Immature natural killer cell (primary cell): Measurements from ENCODE around the gene KRTAP19-6. TPM values are rescaled to one million over a fixed set of nuclear protein-coding genes. Genes with fewer than 3 reads are reported as not detected.
"Not testable (repeated sequence)": the region's sequence is repeated elsewhere in the genome, so short reads cannot be mapped to it uniquely, and the experiment has no call there.

Experiments used
- DNase-seq, 3 donors: peaks; one replicate each; pipeline ENCODE4 v3.0.0; 2022; ENCODE audit warnings: mixed read lengths in 1 of 3
- H3K27ac Mint-ChIP-seq, 6 donors: one replicate each; pipeline ENCODE4 v1.8.0; 2020; ENCODE audit warnings: mixed read lengths in 6 of 6, mild to moderate bottlenecking in 5 of 6, inconsistent platforms in 4 of 6, moderate library complexity in 3 of 6
- H3K27me3 Mint-ChIP-seq, 3 donors: one replicate each; pipeline ENCODE4 v1.8.0; 2020 to 2021; ENCODE audit warnings: low read depth in 3 of 3, mild to moderate bottlenecking in 3 of 3, mixed read lengths in 3 of 3, moderate library complexity in 3 of 3, inconsistent platforms in 1 of 3
- H3K36me3 Mint-ChIP-seq, 3 donors: one replicate each; pipeline ENCODE4 v1.8.0; 2020; ENCODE audit warnings: mixed read lengths in 3 of 3, inconsistent platforms in 2 of 3, mild to moderate bottlenecking in 2 of 3
- H3K4me1 Mint-ChIP-seq, 2 donors: one replicate each; pipeline ENCODE4 v1.8.0; 2020; ENCODE audit warnings: inconsistent platforms in 2 of 2, mild to moderate bottlenecking in 2 of 2, mixed read lengths in 2 of 2, moderate library complexity in 1 of 2
- H3K4me3 Mint-ChIP-seq, 5 donors: one replicate each; pipeline ENCODE4 v1.8.0; 2020; ENCODE audit warnings: mild to moderate bottlenecking in 5 of 5, mixed read lengths in 5 of 5, inconsistent platforms in 3 of 5, moderate library complexity in 3 of 5
- H3K9me3 Mint-ChIP-seq, 6 donors: one replicate each; pipeline ENCODE4 v1.8.0; 2020; ENCODE audit warnings: mild to moderate bottlenecking in 6 of 6, mixed read lengths in 6 of 6, inconsistent platforms in 4 of 6, moderate library complexity in 3 of 6
- polyA plus RNA-seq, 3 donors: library from polyadenylated mRNA; unstranded; fragments of 300-500 nt; fragmentation: Illumina TruSeq; gene quantifications; one replicate each; pipeline ENCODE4 v1.2.3, GENCODE V29; 2021

The KRTAP19-6 gene
- polyA plus RNA-seq, 3 donors from 2014 or later: not detected

GRCh38 chr21:30515681-30516080 lies 26.0 kb downstream of the KRTAP19-6 start:
- Mint-ChIP-seq H3K4me3 (no peak overlapping the region), H3K9me3 (peaks cover 3 to 37% (median 14%) of the 10 kb centered on the region in 6 donors), H3K27ac (no peak overlapping the region), H3K36me3 (no peaks in the 10 kb centered on the region), H3K27me3 (no peaks in the 10 kb centered on the region), H3K4me1 (no peaks in the 10 kb centered on the region)
- no peak for DNase-seq

- not testable (repeated sequence) for DNase-seq, H3K27ac Mint-ChIP-seq, H3K27me3 Mint-ChIP-seq, H3K4me3 Mint-ChIP-seq, H3K4me1 Mint-ChIP-seq, H3K36me3 Mint-ChIP-seq
- H3K9me3 Mint-ChIP-seq: peaks cover 11 to 29% (median 20%) of the 10 kb centered on the region in 6 donors
Observed at GRCh38 chr21:30505621-30506205, 36.0 kb downstream of the KRTAP19-6 start.

- Mint-ChIP-seq H3K27ac (no peak within 1 kb of the TSS), H3K9me3 (peaks cover 8 to 28% (median 19%) of the 10 kb centered on the region in 6 donors), H3K27me3 (no peaks in the 10 kb centered on the region), H3K4me3 (no peak within 1 kb of the TSS), H3K4me1 (no peaks in the 10 kb centered on the region), H3K36me3 (no peaks in the 10 kb centered on the region)
- no peak for DNase-seq
Observed at GRCh38 chr21:30502041-30502440, 39.6 kb downstream of the KRTAP19-6 start, which contains the start of gene KRTAP19-5. TSS of gene KRTAP19-5 (minus strand) at chr21:30502141. CDS start at chr21:30502090, 51 bp downstream.

- no peak within 1 kb of the TSS for H3K4me3 Mint-ChIP-seq
Observed at GRCh38 chr21:30497065-30497464, 44.6 kb downstream of the KRTAP19-6 start, which contains the start of gene KRTAP19-4. TSS of gene KRTAP19-4 (minus strand) at chr21:30497165. CDS start at chr21:30497110, 55 bp downstream.

GRCh38 chr21:30491963-30492428 lies 49.7 kb downstream of the KRTAP19-6 start, which contains the start of gene KRTAP19-3:
TSS of gene KRTAP19-3 (minus strand) at chr21:30492013. CDS start at chr21:30491957, 56 bp downstream.
- H3K27ac Mint-ChIP-seq: no peak within 1 kb of the TSS
- H3K36me3 Mint-ChIP-seq: no peaks in the 10 kb centered on the region

More at GRCh38 chr21:30497065-30497464, 44.6 kb downstream of the KRTAP19-6 start, which contains the start of gene KRTAP19-4:
- Mint-ChIP-seq H3K27me3 (no peaks in the 10 kb centered on the region), H3K27ac (no peak within 1 kb of the TSS), H3K4me1 (no peaks in the 10 kb centered on the region), H3K9me3 (peaks cover 2 to 11% (median 8%) of the 10 kb centered on the region in 6 donors), H3K36me3 (no peaks in the 10 kb centered on the region)
- no peak for DNase-seq

More at GRCh38 chr21:30491963-30492428, 49.7 kb downstream of the KRTAP19-6 start, which contains the start of gene KRTAP19-3:
- Mint-ChIP-seq H3K9me3 (peaks cover 2 to 20% (median 12%) of the 10 kb centered on the region in 6 donors), H3K4me3 (no peak within 1 kb of the TSS), H3K27me3 (peaks cover 0 to 2% (median 1%) of the 10 kb centered on the region in 3 donors), H3K4me1 (no peaks in the 10 kb centered on the region)
- no peak for DNase-seq

Other genes starting within 250 kb of the KRTAP19-6 start
- not detected for gene KRTAP26-1, start 221.5 kb downstream of the KRTAP19-6 start, polyA plus RNA-seq
- not detected for gene KRTAP27-1, start 204.2 kb downstream of the KRTAP19-6 start, polyA plus RNA-seq
- not detected for gene KRTAP23-1, start 193.3 kb downstream of the KRTAP19-6 start, polyA plus RNA-seq
- not detected for gene KRTAP13-2, start 169.6 kb downstream of the KRTAP19-6 start, polyA plus RNA-seq
- gene KRTAP13-1, start 145.8 kb downstream of the KRTAP19-6 start, polyA plus RNA-seq: not detected
- gene KRTAP13-3, start 115.9 kb downstream of the KRTAP19-6 start, polyA plus RNA-seq: not detected
- gene KRTAP13-4, start 111.6 kb downstream of the KRTAP19-6 start, polyA plus RNA-seq: not detected
- not detected for gene KRTAP15-1, start 101.6 kb downstream of the KRTAP19-6 start, polyA plus RNA-seq
- not detected for gene KRTAP19-1, start 61.5 kb downstream of the KRTAP19-6 start, polyA plus RNA-seq
- gene KRTAP19-2, start 54.4 kb downstream of the KRTAP19-6 start, polyA plus RNA-seq: not detected
- gene KRTAP19-3, start 49.9 kb downstream of the KRTAP19-6 start, polyA plus RNA-seq: not detected
- not detected for gene KRTAP19-4, start 44.7 kb downstream of the KRTAP19-6 start, polyA plus RNA-seq
- not detected for gene KRTAP19-5, start 39.7 kb downstream of the KRTAP19-6 start, polyA plus RNA-seq
- gene KRTAP19-7, start 19.4 kb upstream of the KRTAP19-6 start, polyA plus RNA-seq: not detected
- gene KRTAP22-2, start 48.5 kb upstream of the KRTAP19-6 start, polyA plus RNA-seq: not detected
- gene KRTAP6-3, start 50.6 kb upstream of the KRTAP19-6 start, polyA plus RNA-seq: not detected
- gene KRTAP6-2, start 57.0 kb upstream of the KRTAP19-6 start, polyA plus RNA-seq: not detected
- gene KRTAP22-1, start 59.2 kb upstream of the KRTAP19-6 start, polyA plus RNA-seq: not detected
- gene KRTAP6-1, start 72.1 kb upstream of the KRTAP19-6 start, polyA plus RNA-seq: not detected
- gene KRTAP20-1, start 74.6 kb upstream of the KRTAP19-6 start, polyA plus RNA-seq: not detected
- gene KRTAP20-4, start 78.8 kb upstream of the KRTAP19-6 start, polyA plus RNA-seq: not detected
- not detected for gene KRTAP20-2, start 93.3 kb upstream of the KRTAP19-6 start, polyA plus RNA-seq
- not detected for gene KRTAP20-3, start 101.0 kb upstream of the KRTAP19-6 start, polyA plus RNA-seq
- not detected for gene KRTAP21-3, start 176.9 kb upstream of the KRTAP19-6 start, polyA plus RNA-seq
- not detected for gene KRTAP21-2, start 205.4 kb upstream of the KRTAP19-6 start, polyA plus RNA-seq
- not detected for gene KRTAP21-1, start 213.6 kb upstream of the KRTAP19-6 start, polyA plus RNA-seq